Panc1 (cell line): ENCODE results near the gene BTRC. TPM values are rescaled to one million over a fixed set of nuclear protein-coding genes. Genes with fewer than 3 reads are reported as not detected.

ENCODE experiments used
- ATAC-seq: fragments of 200-7000 bp; cut with Tn5 transposase; 2 replicates; pipeline ENCODE4 v1.9.1; 2020; ENCODE audit warnings: mild to moderate bottlenecking, moderate library complexity
- BruUV-seq: library from RNA; stranded (reverse); fragments of 400-500 nt; replicated peaks from 2 replicates; lab custom pipeline; 2021; lab: Mats Ljungman, UMichigan
- CTCF ChIA-PET: fragments of 300-600 bp; sonication (Branson Sonifier 250); formaldehyde crosslinking; loops from one replicate; lab custom pipeline; 2022; ENCODE audit warnings: antibody characterized with exemption; lab: Charles Lee
- POLR2A ChIA-PET: fragments of 300-600 bp; sonication (Branson Sonifier 250); formaldehyde crosslinking; loops from one replicate; lab custom pipeline; 2022; ENCODE audit warnings: antibody characterized with exemption; lab: Charles Lee
- DNase-seq: peaks from one replicate; pipeline ENCODE4 v3.0.0-alpha.2; 2010; ENCODE audit warnings: low read depth, low spot score
- H3K27ac ChIP-seq: 2 replicates; pipeline ENCODE4 v1.5.1; 2011; ENCODE audit warnings: mild to moderate bottlenecking, low read length, inconsistent platforms
- H3K27me3 ChIP-seq: fragments of 200-500 bp; sonication (Bioruptor generic); 2 replicates; pipeline ENCODE4 v1.6.0; 2014; ENCODE audit warnings: low read length, inconsistent platforms; ENCODE audit not compliant: control insufficient read depth, insufficient read depth
- H3K36me3 ChIP-seq: fragments of 200-500 bp; sonication (Bioruptor generic); 2 replicates; pipeline ENCODE4 v1.5.1; 2014; ENCODE audit warnings: inconsistent platforms, mild to moderate bottlenecking, low read length, moderate library complexity; ENCODE audit not compliant: control insufficient read depth, insufficient read depth
- H3K4me1 ChIP-seq: 2 replicates; pipeline ENCODE4 v1.5.1; 2011; ENCODE audit warnings: inconsistent platforms, mild to moderate bottlenecking, low read length, moderate library complexity; ENCODE audit not compliant: control insufficient read depth, insufficient read depth
- H3K4me3 ChIP-seq, 2 experiments: 2 replicates each; pipeline ENCODE4 v1.5.1; 2011 to 2012; ENCODE audit warnings: low read depth in 2 of 2, low read length in 2 of 2, mild to moderate bottlenecking in 2 of 2, inconsistent platforms in 1 of 2, moderate library complexity in 1 of 2
- H3K9me3 ChIP-seq: fragments of 200-500 bp; sonication (Bioruptor generic); 2 replicates; pipeline ENCODE4 v1.5.1; 2014; ENCODE audit warnings: low read depth, mild to moderate bottlenecking, inconsistent platforms, low read length, moderate library complexity; ENCODE audit not compliant: control insufficient read depth, insufficient read depth
- CTCF ChIP-seq: fragments of 450-650 bp; IDR thresholded peaks from 2 replicates; pipeline ENCODE4 v1.5.1; 2017; ENCODE audit warnings: mild to moderate bottlenecking
- POLR2AphosphoS5 ChIP-seq: IDR thresholded peaks from 2 replicates; pipeline ENCODE4 v1.6.1; 2012; ENCODE audit warnings: mild to moderate bottlenecking, low read depth, low read length, moderate library complexity
- SIN3A ChIP-seq: IDR thresholded peaks from 2 replicates; pipeline ENCODE4 v1.6.1; 2012; ENCODE audit warnings: low read depth, mild to moderate bottlenecking, low read length, moderate library complexity, borderline replicate concordance; ENCODE audit not compliant: insufficient read depth
- TCF7L2 ChIP-seq: IDR thresholded peaks from 2 replicates; pipeline ENCODE4 v1.6.1; 2011; ENCODE audit warnings: mild to moderate bottlenecking, low read depth, low read length, inconsistent platforms
- in situ Hi-C: cut with HindIII; loops from 2 replicates; pipeline ENCODE4 v1.10.0; 2016; ENCODE audit warnings: low sequenced_read_pairs, low pct_unique_long_range_greater_than_20kb
- intact Hi-C: fragments of 100-400 bp; cut with micrococcal nuclease; formaldehyde crosslinking; loops from one replicate; pipeline ENCODE4 v1.10.0; 2022; ENCODE audit not compliant: unreplicated experiment
- total RNA-seq: library from RNA; stranded (reverse); gene quantifications from one replicate; pipeline ENCODE4 v1.2.1, GENCODE V29; 2021; ENCODE audit not compliant: unreplicated experiment
- TF ChIP-seq, protein P1 (sequence below), 2 experiments: IDR thresholded peaks; 2 replicates each; pipeline ENCODE4 v1.6.1; 2011 to 2012; ENCODE audit warnings: low read depth in 2 of 2, control low read depth in 1 of 2, low read length in 1 of 2, mild to moderate bottlenecking in 1 of 2, moderate library complexity in 1 of 2; ENCODE audit not compliant: insufficient read depth in 1 of 2

Gene BTRC
- total RNA-seq, 1 experiment from 2014 or later = 22.1 TPM

DNA sequence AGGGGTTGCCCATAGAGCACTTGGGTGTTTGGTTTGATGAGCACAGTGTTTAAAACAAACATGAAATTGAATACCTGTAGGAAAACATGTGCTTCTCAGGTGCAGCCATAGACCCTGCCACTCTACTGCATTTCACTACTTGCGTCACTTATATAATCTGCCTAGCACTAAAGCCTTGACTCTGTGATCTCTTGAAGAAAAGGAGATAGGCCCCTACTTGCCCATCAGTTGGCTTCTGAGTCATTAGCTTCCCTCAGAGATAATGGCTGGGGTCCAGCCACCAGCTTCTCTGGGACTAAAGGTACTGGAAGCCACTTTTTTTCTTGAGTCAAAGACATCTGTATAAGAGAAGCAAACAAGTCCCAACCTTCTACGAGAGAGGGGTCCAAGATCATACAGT lies 45.9 kb upstream of the BTRC start:
- H3K36me3 ChIP-seq = no peaks in the 10 kb centered on the region
- no peaks in the 10 kb centered on the region for H3K9me3 ChIP-seq
- H3K4me1 ChIP-seq = peaks cover 5% of the 10 kb centered on the region
- peaks cover 18% of the 10 kb centered on the region for H3K27me3 ChIP-seq
- in situ Hi-C loops (no loop called here), intact Hi-C loops (no loop called here)
- H3K27ac ChIP-seq = no peak overlapping the region
- ChIA-PET POLR2A (no interaction called here), CTCF (interaction anchor here (0.7 kb wide), 1 partner anchor 146 kb away, joined by 3 read pairs; no protein-coding TSS in a partner anchor)
- TF ChIP-seq SIN3A = no peak
- TF ChIP-seq TCF7L2 = no peak
- TF ChIP-seq CTCF = no peak
- no peak for TF ChIP-seq POLR2AphosphoS5
- TF ChIP-seq, protein P1, sequence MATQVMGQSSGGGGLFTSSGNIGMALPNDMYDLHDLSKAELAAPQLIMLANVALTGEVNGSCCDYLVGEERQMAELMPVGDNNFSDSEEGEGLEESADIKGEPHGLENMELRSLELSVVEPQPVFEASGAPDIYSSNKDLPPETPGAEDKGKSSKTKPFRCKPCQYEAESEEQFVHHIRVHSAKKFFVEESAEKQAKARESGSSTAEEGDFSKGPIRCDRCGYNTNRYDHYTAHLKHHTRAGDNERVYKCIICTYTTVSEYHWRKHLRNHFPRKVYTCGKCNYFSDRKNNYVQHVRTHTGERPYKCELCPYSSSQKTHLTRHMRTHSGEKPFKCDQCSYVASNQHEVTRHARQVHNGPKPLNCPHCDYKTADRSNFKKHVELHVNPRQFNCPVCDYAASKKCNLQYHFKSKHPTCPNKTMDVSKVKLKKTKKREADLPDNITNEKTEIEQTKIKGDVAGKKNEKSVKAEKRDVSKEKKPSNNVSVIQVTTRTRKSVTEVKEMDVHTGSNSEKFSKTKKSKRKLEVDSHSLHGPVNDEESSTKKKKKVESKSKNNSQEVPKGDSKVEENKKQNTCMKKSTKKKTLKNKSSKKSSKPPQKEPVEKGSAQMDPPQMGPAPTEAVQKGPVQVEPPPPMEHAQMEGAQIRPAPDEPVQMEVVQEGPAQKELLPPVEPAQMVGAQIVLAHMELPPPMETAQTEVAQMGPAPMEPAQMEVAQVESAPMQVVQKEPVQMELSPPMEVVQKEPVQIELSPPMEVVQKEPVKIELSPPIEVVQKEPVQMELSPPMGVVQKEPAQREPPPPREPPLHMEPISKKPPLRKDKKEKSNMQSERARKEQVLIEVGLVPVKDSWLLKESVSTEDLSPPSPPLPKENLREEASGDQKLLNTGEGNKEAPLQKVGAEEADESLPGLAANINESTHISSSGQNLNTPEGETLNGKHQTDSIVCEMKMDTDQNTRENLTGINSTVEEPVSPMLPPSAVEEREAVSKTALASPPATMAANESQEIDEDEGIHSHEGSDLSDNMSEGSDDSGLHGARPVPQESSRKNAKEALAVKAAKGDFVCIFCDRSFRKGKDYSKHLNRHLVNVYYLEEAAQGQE (IDR thresholded peaks at IDR 0.05; ENCODE audit: insufficient read depth in 1 of 2, low read depth in 2 of 2, low read length in 1 of 2) = no peak
- BruUV-seq = no TSS peak
- H3K4me3 ChIP-seq = no peak overlapping the region
- DNase-seq (no peak), ATAC-seq (no peak)

- ATAC-seq = peak; percentile 27; the same call in 1 of the 2 replicates
- Histone ChIP-seq H3K4me1 (peaks cover 5% of the 10 kb centered on the region), H3K4me3 (no peak overlapping the region), H3K9me3 (no peaks in the 10 kb centered on the region), H3K36me3 (no peaks in the 10 kb centered on the region), H3K27ac (no peak overlapping the region), H3K27me3 (peaks cover 18% of the 10 kb centered on the region)
- no peak for DNase-seq
- ChIA-PET CTCF (interaction anchor here (0.7 kb wide), 2 partner anchors 13 to 26 kb away, joined by 3 to 7 read pairs; no protein-coding TSS in a partner anchor), POLR2A (no interaction called here)
- BruUV-seq = no TSS peak
- in situ Hi-C loops (no loop called here), intact Hi-C loops (no loop called here)
- TF ChIP-seq, protein P1 (IDR thresholded peaks at IDR 0.05; ENCODE audit: insufficient read depth in 1 of 2, low read depth in 2 of 2, low read length in 1 of 2) = no peak
- TF ChIP-seq TCF7L2 (no peak), POLR2AphosphoS5 (no peak), SIN3A (no peak), CTCF (no peak)
Observed at GRCh38 chr10:101310529-101311184, 43.3 kb upstream of the BTRC start.
